NCI-H226 (cell line): ENCODE measurements around the gene DCAF15.

Experiments
- DNase-seq: peaks from one replicate; pipeline ENCODE4 v3.0.0-alpha.2; 2015

DCAF15 gene

DNA sequence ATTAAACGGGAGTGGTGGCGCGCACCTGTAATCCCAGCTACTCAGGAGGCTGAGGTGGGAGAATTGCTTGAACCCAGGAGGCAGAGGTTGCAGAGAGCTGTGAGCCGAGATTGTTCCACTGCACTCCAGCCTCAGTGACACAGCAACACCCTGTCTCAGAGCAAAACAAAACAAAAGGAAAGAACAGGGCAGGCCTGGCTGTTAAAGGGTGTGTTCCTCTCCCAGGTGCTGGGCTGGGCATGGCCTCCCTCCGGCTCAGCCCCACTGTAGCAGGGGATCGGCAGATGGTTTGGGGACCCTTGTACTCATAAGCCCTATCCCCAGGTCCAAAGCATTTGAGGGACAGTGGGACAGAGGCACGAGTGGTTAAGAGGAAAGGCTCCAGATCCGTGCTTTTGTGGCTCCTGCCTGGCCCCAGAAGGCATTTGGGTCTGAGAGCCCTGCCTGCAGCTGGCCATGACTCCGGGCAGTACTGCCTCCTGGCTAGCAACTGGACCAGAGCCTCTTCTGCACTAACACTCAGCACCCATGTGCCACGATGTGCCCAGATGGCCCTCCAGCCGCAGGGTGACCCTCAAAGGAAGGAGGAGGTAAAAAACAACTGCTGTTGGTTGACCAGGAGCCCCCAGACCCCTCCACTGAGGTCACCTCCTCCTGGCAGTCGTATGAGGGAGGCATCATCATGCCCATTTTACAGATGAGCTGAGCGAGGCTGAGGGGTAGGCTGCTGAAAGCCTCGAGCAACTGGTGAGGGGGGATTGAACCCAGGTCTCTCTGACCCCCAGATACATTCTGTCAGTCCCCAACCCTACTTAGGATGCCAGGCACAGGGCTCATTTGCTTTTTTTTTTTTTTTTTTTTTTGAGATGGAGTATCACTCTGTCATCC, 43.8 kb downstream of the DCAF15 start:
- no peak for DNase-seq

DNA sequence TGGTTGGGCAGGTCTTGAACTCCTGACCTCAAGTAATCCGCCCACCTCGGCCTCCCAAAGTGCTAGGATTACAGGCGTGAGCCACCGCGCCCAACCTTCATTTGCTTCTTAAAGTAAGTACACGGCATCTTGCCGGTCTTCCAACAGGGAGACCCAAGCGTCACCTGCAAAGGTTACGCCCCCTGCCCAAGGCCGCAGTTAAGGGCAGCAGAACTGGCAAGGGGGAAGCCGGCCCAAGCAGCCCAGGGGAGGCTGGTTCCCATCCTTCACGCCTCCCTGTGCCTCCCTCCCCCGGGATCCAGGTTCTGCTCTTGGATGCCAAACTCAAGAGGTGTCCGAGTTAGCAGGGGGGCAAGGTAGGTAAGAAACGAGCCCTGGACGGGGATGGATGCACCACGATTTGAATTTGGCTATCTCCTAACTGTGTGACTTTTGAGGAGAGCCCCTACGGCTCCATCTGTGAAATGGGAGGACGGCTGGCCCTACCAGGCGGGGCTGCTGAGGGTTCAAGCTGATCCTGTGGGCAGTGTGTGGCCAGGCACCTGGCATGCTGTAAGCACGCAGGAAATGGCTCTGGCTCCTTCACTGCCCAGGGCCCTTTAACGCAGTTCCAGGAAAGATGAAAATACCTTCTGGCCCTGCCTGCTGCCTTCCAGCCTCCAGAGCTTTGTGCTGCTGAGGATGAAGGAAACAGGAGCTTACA, 44.8 kb downstream of the DCAF15 start:
- DNase-seq = no peak

DNA sequence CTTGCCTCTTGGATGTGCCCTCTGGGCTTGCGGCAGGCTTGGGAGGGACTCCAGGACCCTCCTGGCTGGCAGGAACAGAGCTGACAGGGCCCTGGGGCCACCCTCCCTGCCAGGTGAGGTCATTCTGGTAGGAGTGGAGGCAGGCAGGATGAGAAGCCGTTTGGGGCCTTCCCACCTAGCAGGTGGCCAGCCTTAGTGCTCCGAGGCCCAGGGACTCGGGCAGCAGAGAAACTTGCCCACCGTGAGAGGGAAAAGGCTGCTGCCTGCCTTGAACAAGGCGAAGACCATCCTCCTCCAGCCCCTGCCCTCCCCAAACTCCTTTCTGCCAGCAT, 45.3 kb downstream of the DCAF15 start:
- no peak for DNase-seq

DNA sequence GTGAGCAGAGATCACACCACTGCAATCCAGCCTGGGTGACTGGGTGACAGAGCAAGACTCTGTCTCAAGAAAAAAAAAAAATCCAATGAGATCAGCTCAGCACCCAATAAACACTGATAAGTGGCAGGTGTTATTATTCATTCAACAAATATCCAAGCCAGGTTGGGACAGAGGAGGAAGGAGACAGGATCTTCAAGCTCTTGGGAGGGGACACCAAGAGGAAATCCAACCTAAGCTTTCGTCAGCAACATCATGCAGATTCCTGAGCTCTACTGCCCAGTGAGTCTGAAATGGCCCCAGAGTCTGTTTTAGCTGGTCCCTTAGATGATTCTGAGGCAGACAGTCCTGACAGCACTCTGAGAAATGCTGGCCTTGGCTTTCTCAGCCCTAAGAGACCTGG, 46.1 kb downstream of the DCAF15 start:
- no peak for DNase-seq

DNA sequence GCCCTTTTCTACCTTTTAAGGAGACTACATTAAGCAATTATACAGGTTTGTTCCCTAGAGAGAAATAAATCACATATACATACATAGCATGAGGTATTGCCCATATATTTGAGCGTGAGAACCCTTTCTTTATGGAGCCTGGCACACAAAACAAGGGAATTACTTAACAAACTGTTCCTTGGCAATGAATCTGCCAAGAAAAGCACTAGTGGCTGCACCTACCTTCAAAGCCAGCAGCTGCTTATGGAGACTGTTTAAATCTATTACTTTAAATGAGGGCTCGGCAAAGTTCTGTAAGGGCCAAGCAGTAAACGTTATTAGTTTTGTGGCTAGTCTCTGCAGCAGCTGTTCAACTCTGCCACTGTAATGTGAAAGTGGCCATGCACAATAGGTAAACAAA, 46.8 kb downstream of the DCAF15 start:
- no peak for DNase-seq

DNA sequence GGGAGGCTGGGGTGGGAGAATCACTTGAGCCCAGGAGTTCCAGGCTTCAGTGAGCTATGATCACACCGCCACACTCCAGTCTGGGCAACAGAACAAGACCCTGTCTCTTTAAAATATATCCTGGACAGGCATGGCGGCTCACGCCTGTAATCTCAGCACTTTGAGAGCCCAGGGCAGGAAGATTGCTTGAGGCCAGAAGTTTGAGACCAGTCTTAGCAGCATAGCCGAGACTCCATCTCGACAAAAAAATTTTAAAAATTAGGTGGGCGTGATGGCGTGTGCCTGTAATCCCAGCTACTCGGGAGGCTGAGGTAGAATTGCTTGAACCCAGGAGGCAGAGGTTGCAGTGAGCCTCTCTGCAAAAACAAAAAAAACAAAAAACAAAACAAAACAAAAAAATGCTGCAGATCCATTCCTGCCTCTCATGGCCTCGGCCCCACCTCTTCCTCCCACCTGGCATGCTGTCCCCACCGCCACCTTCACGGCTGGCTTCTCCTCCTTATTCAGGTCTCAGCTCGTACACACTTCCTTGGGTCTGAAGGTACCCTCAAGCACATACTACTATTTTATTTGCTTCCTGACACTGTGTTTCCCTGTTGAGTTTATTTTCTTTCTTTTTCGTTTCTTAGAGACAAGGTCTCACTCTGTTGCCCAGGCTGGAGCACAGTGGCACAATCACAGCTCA, 48.5 kb downstream of the DCAF15 start:
- DNase-seq = no peak

DNA sequence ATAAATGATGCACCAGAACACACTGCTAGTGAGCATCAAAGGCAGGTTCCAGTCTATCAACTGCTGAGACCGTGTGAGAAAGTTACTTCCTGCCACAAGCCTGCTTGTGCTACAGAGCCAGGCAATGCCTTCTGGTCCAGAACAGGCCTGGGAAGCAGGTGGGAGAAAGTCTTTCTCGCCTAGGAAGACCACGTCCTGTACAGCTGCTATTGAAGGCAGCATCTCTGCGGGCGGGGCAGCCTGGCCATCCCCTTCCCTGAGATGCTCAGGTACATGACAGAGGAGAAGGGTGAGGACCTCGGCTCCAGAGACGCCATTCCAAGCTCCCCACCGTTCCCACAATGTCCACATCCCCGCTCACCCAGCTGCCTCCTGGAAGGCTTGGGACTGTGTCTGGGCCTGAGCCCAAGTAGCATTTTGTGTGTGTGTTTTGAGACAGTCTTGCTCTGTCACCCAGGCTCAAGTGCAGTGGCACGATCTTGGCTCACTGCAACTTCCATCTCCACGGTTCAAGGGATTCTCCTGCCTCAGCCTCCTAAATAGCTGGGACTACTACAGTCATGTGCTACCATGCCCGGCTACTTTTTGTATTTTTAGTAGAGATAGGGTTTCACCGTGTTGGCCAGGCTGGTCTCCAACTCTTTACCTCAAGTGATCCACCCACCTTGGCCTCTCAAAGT, 50.4 kb downstream of the DCAF15 start:
- DNase-seq = no peak

DNA sequence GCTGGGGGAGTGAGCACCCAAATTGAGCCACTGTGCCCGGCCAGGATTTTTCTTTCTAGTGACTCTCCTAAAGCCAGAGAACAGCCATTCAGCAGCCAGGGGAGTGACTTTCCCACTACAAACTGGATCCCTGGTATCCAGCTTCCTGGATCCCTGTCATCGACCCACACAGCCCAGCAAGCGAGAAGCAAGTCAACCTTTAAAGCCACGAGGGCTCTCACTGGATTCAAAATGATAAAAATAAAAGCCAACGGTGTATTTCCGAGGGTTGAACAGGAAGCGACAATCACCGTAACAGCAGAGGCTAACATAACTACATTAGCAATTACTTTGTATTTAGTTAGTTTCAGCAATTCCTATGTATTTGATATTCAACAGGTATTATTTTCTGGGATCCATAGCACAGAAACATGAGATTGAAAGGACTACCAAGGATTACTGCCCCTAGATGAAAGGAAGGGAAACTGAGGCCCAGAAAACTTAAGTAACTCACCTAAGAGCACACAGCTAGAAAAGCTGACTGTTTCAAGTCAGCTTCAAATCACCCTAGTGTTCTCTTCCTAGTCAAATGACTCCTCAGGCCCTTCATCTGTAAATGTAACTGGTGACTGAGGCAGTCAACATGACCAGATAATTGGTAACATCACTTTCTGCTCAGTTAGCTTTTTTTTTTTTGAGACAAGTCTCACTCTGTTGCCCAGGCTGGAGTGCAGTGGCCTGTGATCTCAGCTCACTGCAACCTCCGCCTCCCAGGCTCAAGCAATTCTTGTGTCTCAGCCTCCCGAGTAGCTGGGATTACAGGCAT, 51.1 kb downstream of the DCAF15 start:
- no peak for DNase-seq

DNA sequence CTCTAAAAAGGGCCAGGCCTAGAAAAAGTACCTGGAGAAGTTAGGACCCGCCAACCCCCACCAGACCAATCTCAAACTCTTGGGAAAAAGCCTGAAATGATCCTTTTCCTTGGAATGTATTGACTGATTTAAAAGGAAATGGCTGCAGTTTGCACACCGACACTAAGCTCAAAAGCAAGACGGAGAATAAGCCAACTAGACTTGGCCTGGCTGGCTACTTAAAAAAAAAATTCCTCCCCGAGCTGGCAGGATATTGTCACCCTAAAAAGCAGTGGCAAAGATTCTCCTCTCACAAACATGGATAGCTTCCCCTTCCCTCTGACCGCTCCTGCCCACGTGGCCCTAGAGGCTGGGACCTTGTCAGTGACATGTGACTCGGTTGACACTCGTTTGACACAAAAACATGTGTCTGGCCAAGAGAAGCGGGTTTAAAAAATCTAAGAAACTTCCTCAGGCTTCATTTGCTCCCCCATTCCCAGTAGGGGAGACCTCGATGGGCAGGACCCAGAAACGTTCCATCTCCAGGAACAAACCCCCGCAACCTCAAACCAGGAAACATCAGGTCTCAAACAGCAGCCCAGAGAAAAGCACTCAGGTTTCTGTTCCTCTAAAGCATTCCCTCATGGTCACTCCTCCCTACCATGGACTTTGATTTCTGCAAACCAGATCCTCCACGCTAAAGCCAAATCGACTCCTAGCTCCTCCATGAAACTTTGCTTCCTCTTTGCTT, 52.5 kb downstream of the DCAF15 start:
- DNase-seq = no peak

DNA sequence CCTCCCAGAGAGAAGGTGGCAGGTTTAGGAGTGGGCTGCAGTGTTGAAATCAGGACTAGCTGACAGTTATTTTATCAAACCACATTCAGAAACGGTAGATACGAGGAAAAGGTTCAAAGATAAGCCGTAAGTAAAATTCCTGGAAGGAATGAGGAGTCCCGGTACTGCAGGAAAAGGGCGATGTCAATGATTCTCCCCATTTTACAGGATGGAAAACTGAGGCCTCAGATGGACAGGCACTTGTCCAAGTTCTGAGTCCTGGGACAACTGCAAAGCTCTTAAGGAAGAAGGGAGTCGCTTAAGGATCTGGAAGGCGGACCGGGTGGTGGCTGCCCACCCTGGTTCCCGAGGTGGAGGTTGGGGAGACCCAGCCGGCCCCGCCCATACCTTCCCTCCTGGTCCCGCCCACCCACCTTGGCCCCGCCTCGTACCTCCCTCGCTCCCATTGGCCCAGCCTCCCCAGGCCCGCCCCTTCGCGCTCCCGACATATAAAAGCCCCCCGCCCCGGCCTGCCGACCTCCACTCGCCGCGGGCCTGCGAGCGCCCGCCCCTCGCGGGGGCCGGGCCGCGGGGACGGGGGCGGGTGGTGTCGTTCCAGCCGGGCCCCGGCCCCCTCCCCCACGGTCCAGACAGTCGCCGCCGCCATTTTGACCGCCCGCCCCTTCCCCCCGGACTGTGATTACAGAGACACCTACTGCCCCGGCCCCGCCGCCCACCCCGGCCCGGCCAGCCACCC, 53.2 kb downstream of the DCAF15 start:
- peak; percentile 72 for DNase-seq

DNA sequence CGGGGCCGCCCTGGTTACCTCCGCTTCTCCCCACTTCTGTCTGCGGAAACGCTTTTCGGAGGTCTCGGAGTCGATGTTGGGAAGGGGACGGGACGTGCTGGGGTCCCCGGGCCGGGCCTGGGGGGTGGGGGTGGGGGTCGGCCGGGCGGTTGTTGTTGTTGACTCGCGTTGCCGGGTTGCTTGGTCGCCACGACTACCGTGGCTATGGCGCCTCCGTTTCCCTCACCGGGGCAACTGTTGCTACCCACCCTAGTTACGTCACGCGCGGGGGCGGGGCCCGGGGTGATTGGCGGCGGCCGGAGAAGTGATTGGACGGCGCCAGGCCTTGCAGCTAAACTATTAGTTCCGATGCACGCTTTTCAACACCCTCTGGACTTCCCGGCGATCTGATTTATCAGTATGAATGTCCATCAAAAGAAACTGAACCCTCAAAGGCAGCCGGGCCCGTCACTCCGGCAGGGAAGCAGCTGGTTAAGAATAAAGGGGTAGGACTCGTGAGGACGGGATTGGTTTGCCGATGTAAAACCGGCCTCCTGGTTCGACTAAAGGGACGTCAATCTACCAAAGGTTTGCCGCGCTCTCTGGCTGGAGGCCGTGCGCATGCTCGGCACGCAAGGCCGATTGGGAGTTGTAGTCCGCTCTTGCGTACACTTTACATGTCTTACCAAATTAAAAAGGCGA, 53.9 kb downstream of the DCAF15 start, which contains the start of gene RFX1:
TSS of gene RFX1 (minus strand) at position 236 of the 681 bp plus-strand sequence. CDS start 12,477 bp downstream, outside the sequence.
- DNase-seq = peak; percentile 100

DNA sequence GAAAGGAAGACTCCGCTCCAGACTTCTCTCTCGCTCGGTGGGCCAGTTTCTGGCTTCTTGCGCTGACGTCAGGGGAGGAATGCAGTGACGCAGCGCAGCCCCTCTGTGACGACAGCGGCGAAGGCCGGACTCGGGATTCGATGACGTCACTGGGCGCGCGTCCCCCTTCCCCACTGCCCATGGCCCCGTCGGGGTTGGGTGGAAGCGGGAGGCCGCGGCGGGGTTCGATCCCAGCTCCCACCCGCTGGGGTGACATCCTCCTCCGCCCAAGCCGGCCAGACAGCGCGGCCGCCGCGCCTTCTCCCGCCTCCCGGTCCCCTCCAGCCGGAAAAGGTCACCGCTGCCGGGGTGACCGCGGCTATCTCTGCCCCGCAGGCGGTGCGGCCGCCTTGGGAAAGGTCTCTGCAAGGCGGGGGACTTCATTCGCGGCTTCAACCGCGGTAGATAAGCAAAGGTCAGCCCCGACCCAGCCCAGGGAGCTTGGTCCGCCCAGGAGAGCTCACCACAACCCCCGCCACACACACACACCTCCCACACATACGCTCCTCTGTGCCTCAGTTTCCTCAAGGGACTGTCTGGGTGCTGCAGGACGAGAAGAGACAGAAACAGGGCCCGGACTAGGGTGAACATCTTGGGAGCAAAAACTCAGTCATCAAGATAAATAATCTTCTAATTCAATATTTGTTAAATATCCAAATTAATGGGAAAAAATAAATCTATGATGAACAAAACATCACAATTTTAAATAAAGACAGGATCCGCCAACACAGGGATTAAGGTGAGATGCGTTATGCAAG, 54.7 kb downstream of the DCAF15 start:
- no peak for DNase-seq
